Endothelial cell (in vitro differentiated cells): ENCODE measurements around the gene RBP2. TPM values are rescaled to one million over a fixed set of nuclear protein-coding genes. Genes with fewer than 3 reads are reported as not detected.
"Not testable (repeated sequence)": the region's sequence is repeated elsewhere in the genome, so short reads cannot be mapped to it uniquely, and the experiment has no call there.

Source experiments
- DNase-seq: peaks from one replicate; pipeline ENCODE4 v3.0.0; 2021; ENCODE audit warnings: low spot score
- H3K27ac Mint-ChIP-seq: one replicate; pipeline ENCODE4 v1.8.0; 2021; ENCODE audit warnings: mixed read lengths, inconsistent platforms; ENCODE audit not compliant: unreplicated experiment
- H3K27me3 Mint-ChIP-seq: one replicate; pipeline ENCODE4 v1.8.0; 2021; ENCODE audit warnings: mild to moderate bottlenecking, moderate library complexity, mixed read lengths, inconsistent platforms; ENCODE audit not compliant: unreplicated experiment
- H3K36me3 Mint-ChIP-seq: one replicate; pipeline ENCODE4 v1.8.0; 2021; ENCODE audit warnings: mild to moderate bottlenecking, low read depth, mixed read lengths, inconsistent platforms; ENCODE audit not compliant: unreplicated experiment
- H3K4me1 Mint-ChIP-seq: one replicate; pipeline ENCODE4 v1.8.0; 2021; ENCODE audit warnings: mild to moderate bottlenecking, mixed read lengths, inconsistent platforms; ENCODE audit not compliant: unreplicated experiment
- H3K4me3 Mint-ChIP-seq: one replicate; pipeline ENCODE4 v1.8.0; 2021; ENCODE audit warnings: mild to moderate bottlenecking, mixed read lengths, inconsistent platforms; ENCODE audit not compliant: unreplicated experiment
- H3K9me3 Mint-ChIP-seq: one replicate; pipeline ENCODE4 v1.8.0; 2021; ENCODE audit warnings: mixed read lengths, inconsistent platforms; ENCODE audit not compliant: unreplicated experiment
- total RNA-seq: library from RNA; stranded (reverse); fragmentation: NEBNext Ultra II Directional; extraction: Animal tissue kit (Norgen Biotek cat#: 25700); gene quantifications from one replicate; pipeline ENCODE4 v1.2.1, GENCODE V29; 2021; ENCODE audit not compliant: unreplicated experiment
- TF ChIP-seq, protein P1 (sequence below): fragments of 200-600 bp; sonication (generic); IDR thresholded peaks from one replicate; pipeline ENCODE4 v1.5.0; 2021; ENCODE audit warnings: antibody characterized with exemption; ENCODE audit not compliant: unreplicated experiment

RBP2 gene
- total RNA-seq, 1 donor from 2014 or later: not detected

DNA sequence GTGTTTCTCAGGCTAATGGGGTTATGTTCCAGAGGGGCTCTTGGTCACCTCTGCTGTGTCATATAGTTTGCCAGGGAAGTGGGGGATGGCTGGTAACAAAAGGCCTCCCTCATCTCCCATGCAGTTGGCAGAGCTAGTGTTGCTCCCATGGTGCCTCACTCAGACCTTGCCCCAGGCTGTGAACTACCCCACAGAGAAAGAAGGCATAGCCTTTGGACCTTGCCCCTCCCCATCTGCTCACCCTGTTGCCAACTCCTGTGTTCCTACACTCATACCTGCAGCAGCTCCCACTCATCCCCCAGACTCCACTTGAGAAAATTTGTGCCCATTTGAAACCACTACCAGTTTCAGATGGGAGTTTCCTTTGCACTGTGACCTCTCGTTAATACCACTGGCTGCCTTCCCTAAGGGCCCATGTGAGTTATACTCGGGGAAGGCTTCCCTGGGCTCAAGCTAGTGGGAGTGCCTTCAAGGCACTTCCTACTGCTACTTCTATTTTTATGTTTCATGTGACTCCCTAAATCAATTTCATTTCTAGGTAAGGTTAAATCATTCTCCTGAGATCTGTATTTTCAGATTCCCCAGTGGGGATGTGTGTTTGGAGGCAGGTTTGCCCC is 61.6 kb downstream of the RBP2 start:
- Mint-ChIP-seq H3K27me3 (peaks cover 2% of the 10 kb centered on the region), H3K9me3 (no peaks in the 10 kb centered on the region), H3K36me3 (no peaks in the 10 kb centered on the region), H3K4me1 (no peaks in the 10 kb centered on the region), H3K4me3 (no peak overlapping the region), H3K27ac (no peak overlapping the region)
- TF ChIP-seq, protein P1, sequence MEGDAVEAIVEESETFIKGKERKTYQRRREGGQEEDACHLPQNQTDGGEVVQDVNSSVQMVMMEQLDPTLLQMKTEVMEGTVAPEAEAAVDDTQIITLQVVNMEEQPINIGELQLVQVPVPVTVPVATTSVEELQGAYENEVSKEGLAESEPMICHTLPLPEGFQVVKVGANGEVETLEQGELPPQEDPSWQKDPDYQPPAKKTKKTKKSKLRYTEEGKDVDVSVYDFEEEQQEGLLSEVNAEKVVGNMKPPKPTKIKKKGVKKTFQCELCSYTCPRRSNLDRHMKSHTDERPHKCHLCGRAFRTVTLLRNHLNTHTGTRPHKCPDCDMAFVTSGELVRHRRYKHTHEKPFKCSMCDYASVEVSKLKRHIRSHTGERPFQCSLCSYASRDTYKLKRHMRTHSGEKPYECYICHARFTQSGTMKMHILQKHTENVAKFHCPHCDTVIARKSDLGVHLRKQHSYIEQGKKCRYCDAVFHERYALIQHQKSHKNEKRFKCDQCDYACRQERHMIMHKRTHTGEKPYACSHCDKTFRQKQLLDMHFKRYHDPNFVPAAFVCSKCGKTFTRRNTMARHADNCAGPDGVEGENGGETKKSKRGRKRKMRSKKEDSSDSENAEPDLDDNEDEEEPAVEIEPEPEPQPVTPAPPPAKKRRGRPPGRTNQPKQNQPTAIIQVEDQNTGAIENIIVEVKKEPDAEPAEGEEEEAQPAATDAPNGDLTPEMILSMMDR: no peak
- no peak for DNase-seq

- not testable (repeated sequence) for H3K27ac Mint-ChIP-seq, H3K4me1 Mint-ChIP-seq, DNase-seq, H3K27me3 Mint-ChIP-seq, H3K4me3 Mint-ChIP-seq, H3K36me3 Mint-ChIP-seq, H3K9me3 Mint-ChIP-seq
These were observed 63.4 kb downstream of the RBP2 start for GRCh38 chr3:139412891-139413290.

Other genes starting within 250 kb of the RBP2 start
- 38.1 TPM for gene MRPS22, start 132.5 kb downstream of the RBP2 start, total RNA-seq
- 140 TPM for gene COPB2, start 86.9 kb downstream of the RBP2 start, total RNA-seq
- 191 TPM for gene RBP1, start 63.2 kb upstream of the RBP2 start, total RNA-seq
- gene NMNAT3, start 201.5 kb upstream of the RBP2 start, total RNA-seq: 0.62 TPM